Stimulated activated naive CD8-positive, alpha-beta T cell treated with anti-CD3 and anti-CD28 coated beads, Interleukin-15, amount 100 ng/mL, for 72 hours (primary cell): Measurements from ENCODE around the gene ZCCHC24.

ENCODE experiments used
- ATAC-seq: fragments of 150-1000 bp; cut with Tn5 transposase; 2 replicates; pipeline ENCODE4 v1.10.0; 2021; ENCODE audit warnings: mild to moderate bottlenecking, moderate library complexity
- DNase-seq, 2 donors: peaks; one replicate each; pipeline ENCODE4 v3.0.0; 2021 to 2022
- H3K27ac Mint-ChIP-seq, 2 donors: one replicate each; pipeline ENCODE4 v1.8.0; 2022; ENCODE audit warnings: mild to moderate bottlenecking in 2 of 2, mixed read lengths in 2 of 2, moderate library complexity in 2 of 2
- H3K27me3 Mint-ChIP-seq: one replicate; pipeline ENCODE4 v1.8.0; 2022; ENCODE audit warnings: mixed read lengths
- H3K4me1 Mint-ChIP-seq: one replicate; pipeline ENCODE4 v1.8.0; 2022; ENCODE audit warnings: mild to moderate bottlenecking, mixed read lengths
- H3K4me3 Mint-ChIP-seq, 2 donors: one replicate each; pipeline ENCODE4 v1.8.0; 2022; ENCODE audit warnings: mild to moderate bottlenecking in 2 of 2, mixed read lengths in 2 of 2, moderate library complexity in 1 of 2
- H3K9me3 Mint-ChIP-seq, 2 donors: one replicate each; pipeline ENCODE4 v1.8.0; 2022; ENCODE audit warnings: mixed read lengths in 2 of 2

ZCCHC24 gene

DNA sequence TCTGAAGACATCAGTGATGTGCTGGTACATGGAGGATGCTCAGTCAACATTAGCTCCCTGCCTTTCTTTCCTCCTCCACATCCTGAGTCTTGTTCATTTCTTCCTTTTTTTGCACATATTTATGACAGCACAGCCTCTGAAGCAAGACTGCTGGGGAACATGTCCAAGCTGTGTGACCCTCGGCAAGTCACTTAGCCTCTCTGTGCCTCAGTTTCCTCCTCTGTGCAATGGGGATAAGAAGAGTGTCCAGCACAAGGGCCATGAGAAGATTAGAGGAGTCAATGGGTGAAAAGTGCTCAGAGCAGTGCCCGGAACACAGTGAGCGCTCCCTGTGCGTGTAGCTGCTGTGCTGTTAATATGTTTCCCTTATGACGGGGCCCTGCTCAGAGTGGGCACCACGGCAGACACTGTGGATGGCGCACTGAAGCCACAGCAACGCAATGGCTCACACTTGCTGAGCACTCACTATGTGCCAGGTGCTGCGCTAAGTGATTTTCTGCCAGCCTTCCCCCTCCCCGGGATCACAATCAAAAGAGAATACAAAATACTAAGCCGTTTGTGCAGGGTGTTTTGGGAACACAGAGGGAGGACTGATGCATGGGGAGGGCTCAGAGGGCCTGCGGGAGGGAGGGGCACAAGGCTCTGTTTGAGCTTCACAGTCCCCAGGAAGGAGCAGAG, 28.7 kb downstream of the ZCCHC24 start:
- no peak for ATAC-seq
- Mint-ChIP-seq H3K9me3 (no peaks in the 10 kb centered on the region), H3K27ac (no peak overlapping the region), H3K4me1 (peaks cover 6% of the 10 kb centered on the region), H3K4me3 (no peak overlapping the region), H3K27me3 (no peaks in the 10 kb centered on the region)
- DNase-seq = no peak

DNA sequence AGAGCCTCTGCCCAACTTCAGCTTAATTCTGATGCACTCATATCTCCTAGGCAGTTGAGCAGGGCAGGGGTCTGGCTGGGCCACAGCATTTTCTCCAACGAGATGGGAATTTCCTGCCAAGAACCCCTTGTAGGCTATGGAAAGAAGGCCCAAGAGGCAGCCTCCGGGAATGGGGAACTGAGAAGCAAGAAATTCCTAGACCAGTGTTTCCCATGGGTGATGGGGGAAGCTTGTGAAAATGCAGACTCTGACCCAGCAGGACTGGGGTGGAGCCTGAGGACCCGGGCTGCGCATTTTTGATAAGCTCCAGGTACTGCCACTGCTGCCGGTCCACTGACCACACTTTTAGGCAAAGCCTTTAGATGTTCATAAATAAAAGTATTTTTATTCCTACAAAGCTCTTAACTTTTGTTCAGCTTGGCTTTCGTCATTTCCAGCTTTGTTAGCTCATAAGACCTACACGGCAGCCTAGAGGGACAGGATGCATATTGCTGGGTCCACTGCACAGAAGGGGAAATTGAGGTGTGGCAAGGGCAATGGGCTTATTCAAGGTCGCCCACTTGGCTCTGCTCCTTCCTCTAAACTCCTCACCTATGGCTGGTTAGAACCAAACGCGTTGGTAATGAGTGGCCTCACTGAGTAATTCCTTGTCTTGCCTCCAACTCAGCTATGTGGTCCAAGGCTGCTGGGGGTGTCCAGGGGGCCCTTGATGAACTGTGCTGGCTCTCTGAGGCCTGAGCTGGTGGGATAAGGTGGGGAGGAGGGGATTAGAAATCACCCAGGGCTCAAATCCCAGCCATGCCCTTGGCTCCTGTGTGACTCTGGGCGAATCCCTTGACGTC, 29.5 kb downstream of the ZCCHC24 start:
- Mint-ChIP-seq H3K27me3 (no peaks in the 10 kb centered on the region), H3K27ac (no peak overlapping the region), H3K4me1 (peaks cover 6% of the 10 kb centered on the region), H3K4me3 (no peak overlapping the region), H3K9me3 (no peaks in the 10 kb centered on the region)
- DNase-seq (no peak), ATAC-seq (no peak)

- no peak overlapping the region for H3K27ac Mint-ChIP-seq
- no peak for DNase-seq
- no peak for ATAC-seq
- peaks cover 6% of the 10 kb centered on the region for H3K4me1 Mint-ChIP-seq
- H3K9me3 Mint-ChIP-seq = no peaks in the 10 kb centered on the region
- H3K4me3 Mint-ChIP-seq = no peak overlapping the region
- H3K27me3 Mint-ChIP-seq = no peaks in the 10 kb centered on the region
Measured at GRCh38 chr10:79414714-79415113, 30.7 kb downstream of the ZCCHC24 start.

DNA sequence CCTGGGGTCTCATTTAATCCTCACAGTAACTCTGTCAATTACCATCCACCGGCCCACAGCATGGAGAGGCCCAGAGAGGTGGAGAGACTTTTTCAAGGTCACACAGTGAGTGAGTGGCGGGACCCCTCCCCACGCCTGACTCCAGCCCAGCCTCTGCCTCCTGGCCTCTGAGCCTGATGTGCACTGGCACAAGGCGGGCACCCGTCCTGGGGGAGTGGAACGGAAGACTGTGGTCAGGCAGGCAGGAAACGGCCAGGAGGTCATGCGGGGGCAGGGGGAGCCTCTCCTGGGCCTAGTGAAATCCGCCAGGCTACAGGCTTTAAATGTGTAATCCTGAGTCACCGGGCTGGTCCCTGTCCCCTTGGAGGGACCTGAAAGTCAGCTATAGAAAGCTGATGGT, 32.2 kb downstream of the ZCCHC24 start:
- no peak overlapping the region for H3K27ac Mint-ChIP-seq
- H3K4me3 Mint-ChIP-seq = no peak overlapping the region
- DNase-seq = no peak
- no peaks in the 10 kb centered on the region for H3K27me3 Mint-ChIP-seq
- peak; percentile 37 for ATAC-seq
- peaks cover 6% of the 10 kb centered on the region for H3K4me1 Mint-ChIP-seq
- H3K9me3 Mint-ChIP-seq = no peaks in the 10 kb centered on the region

- Mint-ChIP-seq H3K4me1 (peaks cover 6% of the 10 kb centered on the region), H3K4me3 (no peak overlapping the region), H3K27me3 (no peaks in the 10 kb centered on the region), H3K9me3 (no peaks in the 10 kb centered on the region), H3K27ac (no peak overlapping the region)
- ATAC-seq (no peak), DNase-seq (no peak)
Measured at GRCh38 chr10:79412516-79412915, 32.9 kb downstream of the ZCCHC24 start.

DNA sequence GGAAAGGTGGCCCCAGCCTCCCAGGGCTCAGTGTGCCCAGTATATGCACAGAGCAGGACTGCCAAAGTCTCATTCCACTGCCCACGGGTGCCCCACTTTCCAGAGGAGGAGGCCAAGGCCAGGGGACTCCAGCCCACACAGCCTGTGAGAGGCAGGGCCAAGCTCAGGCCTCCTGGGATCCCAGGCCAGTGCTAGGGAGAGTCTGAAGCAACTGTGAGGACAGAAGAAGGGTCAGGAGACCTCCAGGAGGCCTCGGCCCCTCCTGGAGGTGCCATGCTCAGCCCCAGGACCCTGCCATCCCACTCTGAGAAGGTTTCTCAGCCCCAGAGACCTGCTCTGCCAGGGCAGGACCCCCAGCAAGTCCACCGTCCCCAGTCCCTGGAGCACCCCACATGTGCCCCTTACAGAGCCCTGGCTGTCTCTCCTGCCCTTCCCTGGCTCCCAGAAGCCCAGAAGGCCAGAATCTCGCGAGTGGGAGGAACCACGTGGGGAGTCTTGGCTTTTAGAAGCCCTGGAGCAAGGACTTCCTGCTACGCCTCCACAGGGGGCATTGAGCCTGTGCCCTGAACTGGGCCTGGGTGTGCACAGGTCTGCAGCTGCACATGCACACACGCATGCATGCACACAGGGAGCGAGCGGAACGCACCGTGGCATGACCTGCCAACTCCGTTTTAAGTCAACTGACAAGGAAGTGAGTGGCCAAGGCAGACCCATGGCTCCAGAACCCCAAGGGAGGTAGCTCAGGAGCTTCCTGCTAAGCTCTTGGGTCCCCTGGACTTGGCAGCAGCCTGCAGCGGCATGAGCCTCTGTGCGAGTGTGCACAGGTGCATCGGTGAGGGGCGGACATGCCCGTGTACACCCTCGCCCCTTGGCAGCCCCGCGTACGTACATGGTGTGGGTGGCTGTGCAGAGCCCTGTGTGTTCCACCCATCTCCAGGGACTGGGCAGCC, 33.6 kb downstream of the ZCCHC24 start:
- DNase-seq (no peak), ATAC-seq (no peak)
- no peaks in the 10 kb centered on the region for H3K9me3 Mint-ChIP-seq
- no peak overlapping the region for H3K4me3 Mint-ChIP-seq
- peaks cover 6% of the 10 kb centered on the region for H3K4me1 Mint-ChIP-seq
- no peaks in the 10 kb centered on the region for H3K27me3 Mint-ChIP-seq
- H3K27ac Mint-ChIP-seq = no peak overlapping the region

DNA sequence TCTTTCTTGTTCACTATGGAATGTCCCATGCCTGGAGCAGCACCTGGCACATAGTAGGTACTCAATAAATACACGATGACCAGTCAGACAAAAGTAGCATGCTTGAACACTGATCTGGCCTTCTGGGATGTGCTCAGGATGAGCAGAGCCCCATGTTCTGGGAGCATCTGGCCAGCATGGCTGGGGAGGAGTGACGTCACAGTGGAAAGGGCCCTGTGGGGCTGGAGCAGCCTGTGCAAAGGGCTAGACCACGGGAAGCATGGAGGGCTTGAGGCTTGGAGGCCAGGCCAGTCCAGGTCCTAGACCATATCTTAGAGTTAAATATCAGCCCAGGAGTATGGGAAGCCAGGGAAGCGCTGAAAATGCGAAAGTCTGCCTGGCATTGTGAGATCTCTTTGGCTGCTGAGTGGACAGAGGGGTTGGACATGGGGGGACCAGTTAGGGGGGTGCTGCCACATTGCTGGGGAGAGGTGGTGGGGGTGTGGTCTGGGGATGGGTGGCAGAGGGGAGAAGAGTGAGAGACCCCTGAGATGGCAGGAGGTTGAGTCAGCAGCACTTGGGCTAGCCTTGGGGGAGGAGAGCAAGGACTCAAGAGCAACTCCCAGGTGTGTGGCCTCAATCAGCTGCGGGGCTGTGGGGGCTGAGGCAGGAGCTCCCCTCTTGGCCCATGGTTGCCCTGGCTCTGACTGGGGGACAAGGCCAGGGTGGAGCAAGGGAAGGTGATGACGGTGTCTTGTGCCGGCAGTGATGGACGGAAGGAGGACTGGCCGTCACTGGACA, 34.9 kb downstream of the ZCCHC24 start:
- Mint-ChIP-seq H3K27ac (peak overlapping the region in 1 of 2 donors; percentile 45), H3K9me3 (no peaks in the 10 kb centered on the region), H3K27me3 (no peaks in the 10 kb centered on the region), H3K4me1 (peaks cover 6% of the 10 kb centered on the region), H3K4me3 (no peak overlapping the region)
- ATAC-seq (no peak), DNase-seq (no peak)

DNA sequence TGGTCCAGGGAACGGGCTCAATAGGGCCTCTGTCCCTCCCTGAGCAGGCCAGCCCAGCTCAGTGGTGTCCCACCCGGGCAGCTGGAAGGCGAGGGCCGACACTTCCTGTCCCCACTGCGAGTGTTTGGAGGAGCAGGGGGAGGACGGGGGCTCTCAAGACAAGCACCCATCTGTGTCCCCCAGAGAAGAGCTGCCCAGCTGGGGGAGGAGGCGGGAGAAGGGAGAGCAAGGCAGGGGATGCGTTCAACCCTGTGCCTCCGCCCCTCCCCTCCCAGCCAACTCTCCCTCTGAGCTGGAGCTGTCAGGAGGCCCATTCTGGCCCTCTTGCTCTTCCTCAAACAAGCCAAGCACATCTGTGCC, 35.7 kb downstream of the ZCCHC24 start:
- Mint-ChIP-seq H3K4me3 (no peak overlapping the region), H3K27ac (no peak overlapping the region), H3K9me3 (no peaks in the 10 kb centered on the region), H3K27me3 (peaks cover 5% of the 10 kb centered on the region), H3K4me1 (peaks cover 6% of the 10 kb centered on the region)
- no peak for DNase-seq
- no peak for ATAC-seq

GRCh38 chr10:79409038-79409725, 36.2 kb downstream of the ZCCHC24 start:
- no peaks in the 10 kb centered on the region for H3K9me3 Mint-ChIP-seq

DNA sequence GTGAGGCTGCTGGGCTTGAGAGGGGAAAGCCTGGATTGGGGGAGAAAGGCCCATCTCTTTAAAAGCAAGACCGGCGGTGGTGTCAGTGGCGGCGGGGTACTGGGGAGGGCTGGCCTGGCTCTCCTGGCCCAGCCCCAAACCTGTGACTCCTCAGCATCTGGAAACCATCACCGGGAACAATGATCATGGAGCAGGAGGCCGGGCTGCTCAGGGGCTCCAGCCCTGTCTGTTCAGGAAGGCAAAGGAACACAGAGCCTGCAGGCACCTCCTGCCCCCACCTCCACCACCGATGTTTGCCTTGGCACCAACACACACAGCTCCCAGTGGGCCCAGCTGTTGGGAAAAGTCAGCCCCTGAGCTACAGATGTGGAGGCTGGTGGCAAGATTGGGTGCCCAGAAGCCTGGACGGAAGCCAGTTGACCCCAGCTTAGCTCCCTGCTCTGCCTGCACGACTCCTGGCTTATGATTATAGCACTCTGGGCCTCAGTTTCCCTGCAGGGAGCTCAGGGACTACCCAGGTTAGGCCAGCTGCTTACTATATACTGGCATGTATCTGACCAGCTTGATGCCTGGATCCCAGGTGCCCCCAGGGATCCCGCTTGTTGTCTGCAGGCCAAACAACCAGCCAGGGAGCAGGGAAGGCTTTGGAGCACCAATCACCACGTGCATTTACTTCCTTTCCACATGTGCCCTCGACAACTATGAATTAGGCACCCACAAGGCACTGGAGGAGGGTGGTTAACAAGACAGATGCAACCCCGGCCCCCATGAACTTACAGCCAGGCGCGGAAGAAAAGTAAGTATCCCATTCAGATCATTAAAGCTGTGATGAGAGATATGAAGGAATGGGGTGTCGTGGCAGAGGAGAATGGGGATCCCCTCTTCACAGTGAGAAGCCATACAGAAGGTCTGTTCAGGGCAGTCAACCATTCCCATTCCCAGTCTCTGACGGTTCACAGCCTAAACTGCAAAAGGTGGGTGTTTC, 37.3 kb downstream of the ZCCHC24 start:
- H3K4me1 Mint-ChIP-seq = peaks cover 3% of the 10 kb centered on the region
- ATAC-seq (no peak), DNase-seq (no peak)
- no peak overlapping the region for H3K4me3 Mint-ChIP-seq
- no peak overlapping the region for H3K27ac Mint-ChIP-seq
- H3K9me3 Mint-ChIP-seq = no peaks in the 10 kb centered on the region
- peaks cover 21% of the 10 kb centered on the region for H3K27me3 Mint-ChIP-seq

More at GRCh38 chr10:79409038-79409725, 36.2 kb downstream of the ZCCHC24 start:
- DNase-seq = no peak
- Mint-ChIP-seq H3K27ac (no peak overlapping the region), H3K4me3 (no peak overlapping the region), H3K4me1 (peaks cover 6% of the 10 kb centered on the region), H3K27me3 (peaks cover 10% of the 10 kb centered on the region)
- ATAC-seq = no peak

- Mint-ChIP-seq H3K27me3 (peaks cover 25% of the 10 kb centered on the region), H3K9me3 (no peaks in the 10 kb centered on the region), H3K27ac (no peak overlapping the region), H3K4me1 (no peaks in the 10 kb centered on the region), H3K4me3 (no peak overlapping the region)
- DNase-seq (no peak), ATAC-seq (no peak)
Measured at GRCh38 chr10:79407423-79407796, 38.0 kb downstream of the ZCCHC24 start.

GRCh38 chr10:79406683-79407422, 38.6 kb downstream of the ZCCHC24 start:
- Mint-ChIP-seq H3K27me3 (peaks cover 25% of the 10 kb centered on the region), H3K4me1 (no peaks in the 10 kb centered on the region), H3K27ac (no peak overlapping the region), H3K9me3 (no peaks in the 10 kb centered on the region), H3K4me3 (no peak overlapping the region)
- DNase-seq = no peak
- no peak for ATAC-seq

- Mint-ChIP-seq H3K9me3 (no peaks in the 10 kb centered on the region), H3K27ac (no peak overlapping the region), H3K27me3 (peaks cover 25% of the 10 kb centered on the region), H3K4me1 (no peaks in the 10 kb centered on the region), H3K4me3 (no peak overlapping the region)
- ATAC-seq (no peak), DNase-seq (no peak)
Measured at GRCh38 chr10:79405995-79406515, 39.4 kb downstream of the ZCCHC24 start.
